Measurements from ENCODE around the gene MAP3K6.

Gene MAP3K6

GRCh38 chr1:27332536-27333281, 34.1 kb downstream of the MAP3K6 start:
- peak; percentile 50 to 60 for DNase-seq

- DNase-seq = no peak
Measured at GRCh38 chr1:27331922-27332321, 34.8 kb downstream of the MAP3K6 start.

- no peak for DNase-seq
Measured at GRCh38 chr1:27331426-27331825, 35.3 kb downstream of the MAP3K6 start.

- DNase-seq = no peak
Measured at GRCh38 chr1:27330786-27331185, 36.0 kb downstream of the MAP3K6 start.

GRCh38 chr1:27327964-27328363, 38.8 kb downstream of the MAP3K6 start:
- no peak for DNase-seq

- DNase-seq = no peak
Measured at GRCh38 chr1:27325286-27325685, 41.5 kb downstream of the MAP3K6 start.

DNA sequence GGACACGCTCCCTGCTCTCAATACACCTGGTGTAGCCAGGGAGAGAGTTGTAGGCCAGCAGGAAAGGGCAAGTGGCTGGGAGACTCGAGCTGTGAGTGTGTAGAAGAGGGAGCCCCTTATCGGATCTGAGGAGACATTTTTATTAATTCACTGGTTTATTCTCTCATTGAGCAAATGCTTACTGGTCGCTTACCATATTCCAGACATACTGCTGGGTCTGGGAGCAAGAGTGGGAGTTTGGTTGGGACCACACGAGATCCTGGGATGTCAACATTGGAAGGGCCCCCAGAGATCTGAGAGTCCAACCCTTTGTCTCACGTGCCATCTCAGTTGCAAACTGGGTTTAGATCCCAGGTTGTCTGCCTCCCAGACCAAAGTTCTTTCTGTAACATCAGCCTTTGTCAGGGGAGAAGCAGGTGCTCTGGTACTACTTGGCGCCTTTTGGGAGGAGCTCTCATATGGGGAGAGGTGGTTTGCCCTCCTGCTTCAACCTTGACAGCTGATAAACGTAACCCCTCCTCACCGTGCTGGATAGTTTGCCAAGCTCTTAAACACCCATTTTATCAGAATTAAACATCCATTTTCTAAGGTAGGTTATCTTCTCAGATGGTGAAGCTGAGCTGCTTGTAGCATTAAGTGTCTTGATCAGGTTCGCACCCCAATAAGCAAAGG, 44.1 kb downstream of the MAP3K6 start:
- DNase-seq = no peak

DNA sequence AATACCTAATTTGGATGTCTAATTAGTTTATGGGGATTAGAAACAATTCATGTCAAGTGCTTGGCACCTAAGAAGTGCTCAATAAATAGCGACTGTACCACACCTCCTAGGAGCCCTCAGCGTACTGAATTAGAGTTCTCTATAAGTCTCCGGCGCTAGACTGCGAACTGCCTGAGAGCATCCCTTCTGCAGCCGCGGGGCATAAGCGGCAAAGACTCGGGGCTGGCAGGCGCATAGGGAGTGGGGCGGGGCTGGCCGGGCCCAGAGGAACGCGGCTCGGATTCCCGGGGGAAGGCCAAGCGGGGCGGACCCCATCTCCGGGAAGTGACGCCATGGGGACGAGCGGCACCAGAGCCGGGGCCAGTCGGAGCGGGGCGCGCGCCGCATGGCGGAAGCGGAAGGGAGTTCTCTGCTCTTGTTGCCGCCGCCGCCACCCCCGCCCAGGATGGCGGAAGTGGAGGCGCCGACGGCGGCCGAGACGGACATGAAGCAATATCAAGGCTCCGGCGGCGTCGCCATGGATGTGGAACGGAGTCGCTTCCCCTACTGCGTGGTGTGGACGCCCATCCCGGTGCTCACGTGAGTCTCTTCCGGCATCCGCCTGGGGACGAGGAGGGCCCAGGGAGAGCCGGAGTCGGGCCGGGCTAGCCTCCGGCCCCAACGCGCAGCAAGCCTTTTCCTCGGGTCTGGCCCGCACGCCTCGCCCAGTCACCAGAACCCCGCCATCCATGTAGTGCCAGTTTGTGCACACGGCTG, 44.8 kb downstream of the MAP3K6 start, which contains the start of gene TMEM222:
TMEM222 (plus strand) TSS at position 351 of the 756 bp plus-strand sequence; CDS start at position 386, 35 bp downstream.
- DNase-seq = peak; percentile 97

DNA sequence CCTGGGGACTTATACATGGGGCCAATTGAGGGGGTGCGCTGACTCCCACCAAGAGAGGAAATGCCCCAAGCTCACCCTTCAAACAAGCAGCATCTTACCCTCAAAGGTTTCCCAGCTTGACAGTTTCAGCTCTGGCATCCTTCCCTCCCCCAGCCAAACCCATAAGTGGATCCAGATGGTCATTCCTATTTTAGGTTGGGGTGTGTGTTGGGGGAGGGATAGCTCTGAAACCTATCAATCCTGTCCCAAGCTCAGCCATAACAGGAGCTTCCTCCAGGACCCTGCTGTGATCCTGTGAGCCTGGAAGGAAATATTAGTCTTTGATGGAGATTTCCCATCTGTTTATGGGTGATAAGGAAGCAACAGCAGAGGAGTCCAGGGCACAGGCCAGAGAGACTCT, 48.2 kb downstream of the MAP3K6 start:
- DNase-seq = no peak

- no peak for DNase-seq
Measured at GRCh38 chr1:27318136-27318535, 48.6 kb downstream of the MAP3K6 start.

DNA sequence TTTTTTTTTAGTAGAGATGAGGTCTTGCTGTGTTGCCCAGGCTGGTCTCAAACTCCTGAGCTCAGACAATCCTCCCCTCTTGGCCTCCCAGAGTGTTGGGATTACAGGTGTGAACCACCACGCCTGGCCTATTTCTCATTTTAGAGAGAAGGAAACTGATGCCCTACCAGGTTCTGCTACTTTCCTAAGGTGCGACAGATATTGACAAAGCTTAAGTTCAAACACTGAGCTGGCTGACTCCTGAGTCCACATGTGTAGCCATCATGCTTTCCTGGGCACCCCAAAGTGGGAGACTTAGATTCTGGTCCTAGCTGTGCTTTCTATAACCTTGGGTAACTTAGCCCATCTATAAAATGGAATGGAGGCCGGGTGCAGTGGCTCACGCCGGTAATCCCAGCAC, 49.9 kb downstream of the MAP3K6 start:
- no peak for DNase-seq

- no peak for DNase-seq
Measured at GRCh38 chr1:27314737-27315136, 52.0 kb downstream of the MAP3K6 start.

- no peak for DNase-seq
Measured at GRCh38 chr1:27314169-27314568, 52.6 kb downstream of the MAP3K6 start.

DNA sequence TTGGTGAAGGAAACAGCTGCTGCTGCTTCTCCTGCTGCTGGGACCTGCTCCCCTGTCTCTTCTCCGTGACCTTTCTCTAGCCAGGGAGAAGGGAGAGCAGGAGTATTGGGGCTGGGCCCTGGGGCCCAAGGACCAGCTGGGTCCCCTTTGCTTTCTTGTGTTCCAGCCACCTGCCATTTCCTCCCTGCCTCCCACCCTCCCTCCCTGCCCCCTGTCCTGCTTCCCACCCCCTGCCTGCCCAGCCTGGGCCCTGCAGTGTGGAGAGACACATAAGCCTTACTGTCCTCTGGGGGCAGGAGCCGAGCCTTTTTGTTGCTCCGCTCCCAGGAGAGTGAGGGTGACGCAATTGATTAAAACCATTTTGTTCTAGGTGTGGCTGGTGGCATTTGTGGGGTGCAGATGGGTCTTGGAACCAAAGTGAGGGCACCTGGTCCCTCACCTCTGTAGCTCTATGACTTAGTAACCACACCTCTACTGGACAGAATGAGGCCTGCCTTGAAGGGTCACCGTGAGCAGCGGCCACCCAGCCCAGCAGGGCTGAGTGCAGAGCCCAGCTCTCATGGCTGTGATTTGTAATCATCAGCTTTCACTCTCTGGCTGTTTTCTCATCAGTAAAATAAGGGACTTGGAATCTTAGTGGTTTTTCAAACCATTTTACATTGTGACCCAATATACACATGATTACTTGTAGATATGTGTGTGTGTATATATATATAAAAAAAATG, 58.7 kb downstream of the MAP3K6 start:
- DNase-seq = no peak

GRCh38 chr1:27306892-27307761, 59.6 kb downstream of the MAP3K6 start:
- no peak for DNase-seq

GRCh38 chr1:27306071-27306470, 60.7 kb downstream of the MAP3K6 start:
- DNase-seq = no peak
